ENCODE data around the gene NMBR. TPM values are rescaled to one million over a fixed set of nuclear protein-coding genes. Genes with fewer than 3 reads are reported as not detected.

Gene NMBR
- total and polyA plus RNA-seq, 2 of the 8 experiments (the other 6 are each of a cell fraction or from before 2014, with no cell fraction given): 0.08 TPM; not detected in 1

GRCh38 chr6:142121342-142121741 lies 25.6 kb downstream of the NMBR start:
- Histone ChIP-seq H3K18ac (ENCODE audit: extremely low read depth, low read length) (no peak overlapping the region), H3K79me2 (ENCODE audit: control insufficient read depth in 1 of 2, insufficient read depth in 2 of 2, low read length in 2 of 2) (no peaks in the 10 kb centered on the region), H3K14ac (ENCODE audit: insufficient read length) (no peak overlapping the region), H3K23ac (ENCODE audit: insufficient read length) (no peak overlapping the region), H4K5ac (ENCODE audit: insufficient read length, low read depth, low read length) (no peak overlapping the region), H3K4me1 (replicated peaks in 1 of 4; ENCODE audit: control insufficient read depth in 3 of 4, insufficient read depth in 4 of 4, low read length in 3 of 4) (no peaks in the 10 kb centered on the region), H2AFZ (ENCODE audit: low read length) (no peak overlapping the region), H2BK120ac (replicated peaks; ENCODE audit: low read depth, low read length) (no peak overlapping the region), H3K27me3 (replicated peaks in 1 of 4; ENCODE audit: control insufficient read depth in 3 of 4, extremely low read depth in 1 of 4, insufficient read depth in 3 of 4, low read length in 3 of 4) (no peaks in the 10 kb centered on the region), H3K27ac (ENCODE audit: low read depth, low read length) (no peak overlapping the region), H3K4ac (replicated peaks; ENCODE audit: insufficient read length, low read depth, low read length) (no peak overlapping the region), H4K20me1 (replicated peaks in 1 of 2; ENCODE audit: control insufficient read depth in 1 of 2, insufficient read depth in 2 of 2, low read length in 2 of 2) (no peaks in the 10 kb centered on the region), H2BK15ac (ENCODE audit: low read length) (no peak overlapping the region), H3K4me2 (ENCODE audit: insufficient read depth in 1 of 2, low read depth in 2 of 2, low read length in 2 of 2) (no peak overlapping the region), H3K56ac (replicated peaks; ENCODE audit: insufficient read length, low read depth, low read length) (no peak overlapping the region), H3K9me3 (ENCODE audit: insufficient read depth in 2 of 2, low read depth in 1 of 2, low read length in 1 of 2) (no peaks in the 10 kb centered on the region), H4K91ac (replicated peaks; ENCODE audit: insufficient read length, low read length) (no peak overlapping the region), H3K79me1 (ENCODE audit: low read depth, low read length) (no peaks in the 10 kb centered on the region), H3K4me3 (ENCODE audit: extremely low read depth in 1 of 4, insufficient read depth in 2 of 4, low read depth in 3 of 4, low read length in 4 of 4) (no peak overlapping the region), H2BK5ac (ENCODE audit: low read depth, low read length) (no peak overlapping the region), H3K9ac (replicated peaks in 1 of 4; ENCODE audit: extremely low read depth in 1 of 4, low read depth in 3 of 4, low read length in 3 of 4) (no peak overlapping the region), H3K36me3 (ENCODE audit: control insufficient read depth in 2 of 4, insufficient read depth in 4 of 4, low read length in 3 of 4) (no peaks in the 10 kb centered on the region), H4K8ac (ENCODE audit: extremely low read depth, insufficient read depth, low read length) (no peak overlapping the region), H2AK5ac (ENCODE audit: low read depth, low read length) (no peak overlapping the region), H2BK12ac (ENCODE audit: low read depth, low read length) (no peak overlapping the region), H3K23me2 (ENCODE audit: low read depth, low read length) (no peaks in the 10 kb centered on the region; the same call in 1 of the 2 replicates), H2BK20ac (ENCODE audit: low read length) (no peak overlapping the region)
- 84 to 100% methylated on average over 1 to 3 of the region's 3 CpGs for WGBS, 2 experiments (ENCODE audit: extremely low coverage in 1 of 2, insufficient coverage in 1 of 2, insufficient read length in 1 of 2, insufficient replicate concordance in 2 of 2, low coverage in 1 of 2, low lambda C conversion rate in 2 of 2, missing lambda C conversion rate in 1 of 2)
- ChIA-PET CTCF (ENCODE audit: partially characterized antibody) (interaction anchor here (0.7 to 1.5 kb wide), 3 partner anchors 10 to 40 kb away, joined by 3 to 6 read pairs (median 3); no protein-coding TSS in a partner anchor), POLR2A (ENCODE audit: partially characterized antibody) (no interaction called here)
- FAIRE-seq (no peak), DNase-seq (ENCODE audit: low read depth in 1 of 2, low spot score in 2 of 2) (no peak)

Data from H1 (cell line).